K562 (cell line): Measurements from ENCODE around the gene TKTL1. TPM values are rescaled to one million over a fixed set of nuclear protein-coding genes. Genes with fewer than 3 reads are reported as not detected.

Experiments used
- BRF1 ChIP-seq: IDR thresholded peaks from 3 replicates; pipeline ENCODE4 v1.6.1; 2011; ENCODE audit warnings: borderline replicate concordance, mild to moderate bottlenecking; ENCODE audit not compliant: insufficient read length; ENCODE audit errors: extremely low read depth
- DIDO1 ChIP-seq: fragments of 450-650 bp; IDR thresholded peaks from 2 replicates; pipeline ENCODE4 v1.6.1; 2016; ENCODE audit warnings: low read depth, missing biosample characterization, missing genetic modification characterization
- EP400 ChIP-seq: fragments of 450-650 bp; IDR thresholded peaks from 2 replicates; pipeline ENCODE4 v1.6.1; 2017; ENCODE audit warnings: antibody characterized with exemption, mild to moderate bottlenecking, moderate library complexity
- ETV5 ChIP-seq: sonication (generic); formaldehyde crosslinking; IDR thresholded peaks from 2 replicates; pipeline ENCODE4 v1.4.0; 2020; ENCODE audit warnings: low read depth, mild to moderate bottlenecking, missing genetic modification reagents
- FIP1L1 ChIP-seq: fragments of 200-400 bp; formaldehyde crosslinking; IDR thresholded peaks from 2 replicates; pipeline ENCODE4 v1.6.1; 2018; ENCODE audit warnings: mild to moderate bottlenecking, low read depth, low read length; ENCODE audit not compliant: poor library complexity, severe bottlenecking
- FOS ChIP-seq: IDR thresholded peaks from 3 replicates; pipeline ENCODE4 v1.6.1; 2011; ENCODE audit not compliant: insufficient read length; ENCODE audit errors: extremely low read depth
- FOXP1 ChIP-seq: sonication (generic); formaldehyde crosslinking; IDR thresholded peaks from 2 replicates; pipeline ENCODE4 v1.8.0; 2022; ENCODE audit warnings: mild to moderate bottlenecking, missing genetic modification reagents
- HDAC3 ChIP-seq: fragments of 450-650 bp; IDR thresholded peaks from 2 replicates; pipeline ENCODE4 v1.6.1; 2018; ENCODE audit warnings: borderline replicate concordance, mild to moderate bottlenecking, moderate library complexity; ENCODE audit not compliant: partially characterized antibody
- KLF16 ChIP-seq: IDR thresholded peaks from 2 replicates; pipeline ENCODE4 v1.6.1; 2016; ENCODE audit warnings: antibody characterized with exemption
- NCOA4 ChIP-seq: fragments of 450-650 bp; IDR thresholded peaks from 2 replicates; pipeline ENCODE4 v1.6.1; 2018; ENCODE audit warnings: mild to moderate bottlenecking; ENCODE audit not compliant: partially characterized antibody
- NFYB ChIP-seq: IDR thresholded peaks from 2 replicates; pipeline ENCODE4 v1.6.1; 2011; ENCODE audit warnings: mild to moderate bottlenecking, moderate library complexity; ENCODE audit not compliant: insufficient read length; ENCODE audit errors: extremely low read depth
- PHB2 ChIP-seq: fragments of 450-650 bp; IDR thresholded peaks from 2 replicates; pipeline ENCODE4 v1.6.1; 2017; ENCODE audit warnings: low read depth
- POLR2AphosphoS2 ChIP-seq: IDR thresholded peaks from 2 replicates; pipeline ENCODE4 v1.6.1; 2012; ENCODE audit warnings: low read length, improper control_type of control experiment
- RBM22 ChIP-seq: fragments of 200-400 bp; formaldehyde crosslinking; IDR thresholded peaks from 2 replicates; pipeline ENCODE4 v1.6.1; 2018; ENCODE audit warnings: low read length, low read depth; ENCODE audit not compliant: poor library complexity, severe bottlenecking
- RUNX1 ChIP-seq: sonication (generic); IDR thresholded peaks from 2 replicates; pipeline ENCODE4 v1.6.1; 2016; ENCODE audit warnings: antibody characterized with exemption, low read depth
- TBL1XR1 ChIP-seq, 2 experiments: IDR thresholded peaks; 2 replicates each; pipeline ENCODE4 v1.6.1; 2012; ENCODE audit warnings: improper control_type of control experiment in 2 of 2, low read length in 2 of 2, mild to moderate bottlenecking in 1 of 2
- TOE1 ChIP-seq, 2 experiments: fragments of 450-650 bp in 1 of 2; sonication (generic) in 1 of 2; formaldehyde crosslinking in 1 of 2; IDR thresholded peaks; 2 replicates each; pipeline versions ENCODE4 v1.7.1 to v1.8.0; 2016 to 2022; ENCODE audit warnings: borderline replicate concordance in 2 of 2, mild to moderate bottlenecking in 2 of 2, antibody characterized with exemption in 1 of 2, inconsistent platforms in 1 of 2, low read depth in 1 of 2, missing genetic modification reagents in 1 of 2, moderate library complexity in 1 of 2
- ZNF311 ChIP-seq: fragments of 250-450 bp; sonication (Bioruptor Pico); IDR thresholded peaks from 2 replicates; pipeline ENCODE4 v1.4.0; 2020; ENCODE audit warnings: mild to moderate bottlenecking, moderate library complexity
- ZNF407 ChIP-seq: fragments of 450-650 bp; IDR thresholded peaks from 2 replicates; pipeline ENCODE4 v1.6.1; 2016; ENCODE audit warnings: low read depth
- polyA plus RNA-seq, 8 experiments: library from polyadenylated mRNA; depleted of rRNA in 4 of 8; stranded (reverse) in 5 of 8; unstranded in 3 of 8; fragments of >200 nt; fragmentation: Nextera tagmentation in 2 of 8; fragmentation: Illumina TruSeq in 1 of 8; extraction: Ambion mirVana in 2 of 8; extraction: Trizol in 1 of 8; gene quantifications; 2 replicates each; pipeline versions ENCODE4 v1.2.1 to v1.2.3, GENCODE V29; 2011 to 2014; ENCODE audit warnings: inconsistent platforms in 1 of 8, missing spikeins in 1 of 8
- total RNA-seq, 7 experiments: library from RNA; depleted of rRNA in 6 of 7; stranded (reverse); fragments of >200 nt in 6 of 7; fragmentation: Illumina TruSeq in 2 of 7; extraction: Trizol in 2 of 7; gene quantifications; 2 replicates each; pipeline versions ENCODE4 v1.2.1 to v1.2.3, GENCODE V29; 2011 to 2021; ENCODE audit warnings: low replicate concordance in 1 of 7
- TF ChIP-seq, protein P1 (sequence below), 2 experiments: fragments of 450-650 bp in 1 of 2; sonication (generic) in 1 of 2; formaldehyde crosslinking; conservative IDR thresholded peaks; 2 replicates each; pipeline versions ENCODE4 v1.4.0 to v1.8.1; 2020 to 2022; ENCODE audit warnings: mild to moderate bottlenecking in 1 of 2, missing genetic modification reagents in 1 of 2

The TKTL1 gene
- total and polyA plus RNA-seq, 9 of the 15 experiments (the other 6 are each of a cell fraction or from before 2014, with no cell fraction given), result 0.18 to 0.71 (median 0.38) TPM

DNA sequence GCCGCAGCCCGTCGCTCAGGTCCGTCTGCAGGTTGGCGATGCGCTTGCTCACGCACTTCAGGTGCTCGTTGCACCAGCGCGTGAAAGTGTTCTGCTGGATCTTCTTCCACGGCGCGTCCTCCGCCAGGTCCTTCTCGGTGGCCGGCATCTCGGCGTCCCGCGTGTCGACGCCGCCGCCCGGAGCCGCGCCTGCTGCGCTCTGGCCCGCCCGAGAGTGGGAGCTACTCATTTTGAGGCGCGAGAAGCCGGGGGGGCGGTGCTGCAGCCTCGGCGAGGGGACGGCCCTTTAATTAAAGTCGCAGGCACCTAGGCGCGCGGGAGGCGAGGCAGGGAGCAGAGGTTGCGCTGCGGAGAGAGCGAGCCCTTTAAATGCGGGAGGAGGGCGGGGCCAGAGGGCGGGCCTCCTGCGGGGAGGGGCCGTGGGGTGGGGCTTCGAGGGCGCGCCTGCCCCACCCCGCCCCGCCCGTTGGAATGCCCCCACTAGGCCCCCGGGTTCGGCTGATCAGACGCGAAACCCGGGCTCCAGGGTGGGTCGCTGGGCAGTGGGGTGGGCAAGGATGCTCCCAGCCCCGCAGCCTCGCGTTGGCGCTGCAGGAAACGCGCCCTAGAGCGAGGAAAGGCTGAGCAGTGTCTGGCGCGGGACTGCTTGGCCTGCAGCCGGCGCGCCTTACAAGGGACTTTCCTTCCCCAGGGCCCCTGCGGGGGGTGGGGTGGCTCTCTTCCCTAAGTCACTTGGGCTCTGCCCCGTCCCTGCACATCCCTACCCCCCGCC lies 75.6 kb downstream of the TKTL1 start (continued):
- TF ChIP-seq NFYB (no peak), RUNX1 (no peak), FOXP1 (no peak), ZNF407 (no peak), FIP1L1 (no peak), EP400 (peak; percentile 46; the same call in 1 of the 2 replicates), NCOA4 (no peak), DIDO1 (no peak), RBM22 (no peak), FOS (no peak), TBL1XR1 (IDR thresholded peaks at IDR 0.05; ENCODE audit: low read length in 2 of 2) (no peak), TOE1 (IDR thresholded peaks at IDR 0.05; ENCODE audit: borderline replicate concordance) (peak; percentile 93), TOE1 (CRISPR knock-in tag; IDR thresholded peaks at IDR 0.05; ENCODE audit: borderline replicate concordance, low read depth) (no peak), KLF16 (no peak), POLR2AphosphoS2 (no peak), ETV5 (CRISPR knock-in tag) (0 out of 2 replicates have a peak, but pooled peaks have one; percentile 53), BRF1 (no peak), PHB2 (no peak), HDAC3 (no peak), ZNF311 (CRISPR knock-in tag) (no peak)
- TF ChIP-seq, protein P1, sequence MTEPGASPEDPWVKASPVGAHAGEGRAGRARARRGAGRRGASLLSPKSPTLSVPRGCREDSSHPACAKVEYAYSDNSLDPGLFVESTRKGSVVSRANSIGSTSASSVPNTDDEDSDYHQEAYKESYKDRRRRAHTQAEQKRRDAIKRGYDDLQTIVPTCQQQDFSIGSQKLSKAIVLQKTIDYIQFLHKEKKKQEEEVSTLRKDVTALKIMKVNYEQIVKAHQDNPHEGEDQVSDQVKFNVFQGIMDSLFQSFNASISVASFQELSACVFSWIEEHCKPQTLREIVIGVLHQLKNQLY (CRISPR knock-in tag; conservative IDR thresholded peaks at IDR 0.05), result no peak
